ENCODE measurements around the gene NUP37. TPM values are rescaled to one million over a fixed set of nuclear protein-coding genes. Genes with fewer than 3 reads are reported as not detected.

The NUP37 gene
- total RNA-seq, 1 experiment from 2014 or later, result 71.1 TPM

- in situ Hi-C loops (cut with HindIII; ENCODE audit: low pct_unique_long_range_greater_than_20kb, low sequenced_read_pairs), result no loop called here
- DNase-seq (ENCODE audit: low read depth, low spot score), result no peak
These were observed 67.5 kb downstream of the NUP37 start for GRCh38 chr12:102052192-102053061.

GRCh38 chr12:102051431-102051965, 68.4 kb downstream of the NUP37 start:
- in situ Hi-C loops (cut with HindIII; ENCODE audit: low pct_unique_long_range_greater_than_20kb, low sequenced_read_pairs), result no loop called here
- no peak for DNase-seq (ENCODE audit: low read depth, low spot score)

- DNase-seq (ENCODE audit: low read depth, low spot score), result no peak
- in situ Hi-C loops (cut with HindIII; ENCODE audit: low pct_unique_long_range_greater_than_20kb, low sequenced_read_pairs), result no loop called here
These were observed 69.1 kb downstream of the NUP37 start for GRCh38 chr12:102050660-102051430.

- in situ Hi-C loops (cut with HindIII; ENCODE audit: low pct_unique_long_range_greater_than_20kb, low sequenced_read_pairs), result no loop called here
- no peak for DNase-seq (ENCODE audit: low read depth, low spot score)
These were observed 76.0 kb downstream of the NUP37 start for GRCh38 chr12:102043928-102044327.

- DNase-seq (ENCODE audit: low read depth, low spot score), result no peak
- in situ Hi-C loops (cut with HindIII; ENCODE audit: low pct_unique_long_range_greater_than_20kb, low sequenced_read_pairs), result no loop called here
These were observed 85.7 kb downstream of the NUP37 start for GRCh38 chr12:102033991-102034745.

- no peak for DNase-seq (ENCODE audit: low read depth, low spot score)
- in situ Hi-C loops (cut with HindIII; ENCODE audit: low pct_unique_long_range_greater_than_20kb, low sequenced_read_pairs), result no loop called here
These were observed 88.1 kb downstream of the NUP37 start for GRCh38 chr12:102031852-102032251.

GRCh38 chr12:102029141-102029540, 90.8 kb downstream of the NUP37 start:
- in situ Hi-C loops (cut with HindIII; ENCODE audit: low pct_unique_long_range_greater_than_20kb, low sequenced_read_pairs), result no loop called here
- DNase-seq (ENCODE audit: low read depth, low spot score), result no peak

GRCh38 chr12:102026728-102027127, 93.2 kb downstream of the NUP37 start:
- DNase-seq (ENCODE audit: low read depth, low spot score), result peak; percentile 15
- in situ Hi-C loops (cut with HindIII; ENCODE audit: low pct_unique_long_range_greater_than_20kb, low sequenced_read_pairs), result no loop called here

- no peak for DNase-seq (ENCODE audit: low read depth, low spot score)
- in situ Hi-C loops (cut with HindIII; ENCODE audit: low pct_unique_long_range_greater_than_20kb, low sequenced_read_pairs), result no loop called here
These were observed 95.1 kb downstream of the NUP37 start for GRCh38 chr12:102024765-102025164.

GRCh38 chr12:102023343-102023930, 96.5 kb downstream of the NUP37 start:
- in situ Hi-C loops (cut with HindIII; ENCODE audit: low pct_unique_long_range_greater_than_20kb, low sequenced_read_pairs), result no loop called here
- DNase-seq (ENCODE audit: low read depth, low spot score), result no peak

Other genes with a start within 250 kb of the NUP37 start
- 8.8 and 9.3 TPM in 2 replicates for gene DRAM1, start 242.5 kb downstream of the NUP37 start, total RNA-seq (2014; rRNA removed; shearing (Covaris generic))
- 57.3 and 57.6 TPM in 2 replicates for gene WASHC3, start 58.1 kb downstream of the NUP37 start, total RNA-seq (2014; rRNA removed; shearing (Covaris generic))
- 20.9 and 24.2 TPM in 2 replicates for gene PARPBP, start 69 bp upstream of the NUP37 start, total RNA-seq (2014; rRNA removed; shearing (Covaris generic))
- gene PMCH, start 77.7 kb upstream of the NUP37 start, total RNA-seq (2014; rRNA removed; shearing (Covaris generic)), result not detected in 2 replicates

Data from SK-MEL-5 (cell line).